Naive thymus-derived CD4-positive, alpha-beta T cell (primary cell): ENCODE results near the gene GET4. TPM values are rescaled to one million over a fixed set of nuclear protein-coding genes. Genes with fewer than 3 reads are reported as not detected.

ENCODE experiments used
- ATAC-seq: fragments of 150-1000 bp; cut with Tn5 transposase; 2 replicates; pipeline ENCODE4 v1.10.0; 2021; ENCODE audit warnings: mild to moderate bottlenecking, moderate library complexity
- CTCF ChIA-PET: fragments of 350-600 bp; sonication (Branson Sonifier 250); formaldehyde crosslinking; loops from one replicate; lab custom pipeline; 2021; ENCODE audit warnings: antibody characterized with exemption; lab: Charles Lee
- POLR2A ChIA-PET: fragments of 350-600 bp; sonication (Branson Sonifier 250); formaldehyde crosslinking; loops from one replicate; lab custom pipeline; 2021; ENCODE audit warnings: antibody characterized with exemption, inconsistent platforms; lab: Charles Lee
- DNase-seq, 9 donors: peaks; one replicate each; pipeline versions ENCODE4 v3.0.0 to v3.0.0-alpha.2; 2020 to 2022; ENCODE audit warnings: mixed read lengths in 1 of 9
- H3K27ac ChIP-seq: one replicate; pipeline ENCODE4 v1.7.0; 2013; ENCODE audit warnings: mild to moderate bottlenecking, low read depth, low read length, moderate library complexity
- H3K27me3 ChIP-seq, 2 donors: one replicate each; pipeline ENCODE4 v1.7.0; 2013; ENCODE audit warnings: low read length in 2 of 2, mild to moderate bottlenecking in 2 of 2, moderate library complexity in 2 of 2; ENCODE audit not compliant: control insufficient read depth in 2 of 2, insufficient read depth in 2 of 2
- H3K36me3 ChIP-seq, 3 experiments: 1 replicate in 2 of 3; 2 replicates in 1 of 3; pipeline ENCODE4 v1.7.0; 2013; ENCODE audit warnings: low read length in 3 of 3, mild to moderate bottlenecking in 3 of 3, moderate library complexity in 1 of 3; ENCODE audit not compliant: insufficient read depth in 3 of 3, control insufficient read depth in 2 of 3
- H3K4me1 ChIP-seq, 2 donors: one replicate each; pipeline ENCODE4 v1.7.0; 2013; ENCODE audit warnings: low read length in 2 of 2, mild to moderate bottlenecking in 2 of 2, moderate library complexity in 1 of 2; ENCODE audit not compliant: control insufficient read depth in 2 of 2, insufficient read depth in 2 of 2
- H3K4me3 ChIP-seq: 2 replicates; pipeline ENCODE4 v1.7.0; 2013; ENCODE audit warnings: mild to moderate bottlenecking, low read length
- H3K9me3 ChIP-seq, 3 experiments: 1 replicate in 2 of 3; 2 replicates in 1 of 3; pipeline ENCODE4 v1.7.0; 2013; ENCODE audit warnings: low read length in 3 of 3; ENCODE audit not compliant: control insufficient read depth in 2 of 3
- H3K27ac Mint-ChIP-seq, 9 donors: one replicate each; pipeline ENCODE4 v1.8.0; 2020 to 2022; ENCODE audit warnings: mixed read lengths in 9 of 9, mild to moderate bottlenecking in 8 of 9, moderate library complexity in 5 of 9, inconsistent platforms in 2 of 9
- H3K27me3 Mint-ChIP-seq, 5 donors: one replicate each; pipeline ENCODE4 v1.8.0; 2021 to 2022; ENCODE audit warnings: mixed read lengths in 5 of 5, mild to moderate bottlenecking in 1 of 5
- H3K36me3 Mint-ChIP-seq, 5 donors: one replicate each; pipeline ENCODE4 v1.8.0; 2020 to 2022; ENCODE audit warnings: mixed read lengths in 5 of 5, mild to moderate bottlenecking in 3 of 5, inconsistent platforms in 1 of 5
- H3K4me1 Mint-ChIP-seq, 7 donors: one replicate each; pipeline ENCODE4 v1.8.0; 2020 to 2022; ENCODE audit warnings: mixed read lengths in 7 of 7, mild to moderate bottlenecking in 3 of 7, inconsistent platforms in 1 of 7
- H3K4me3 Mint-ChIP-seq, 10 donors: one replicate each; pipeline ENCODE4 v1.8.0; 2020 to 2022; ENCODE audit warnings: mild to moderate bottlenecking in 10 of 10, mixed read lengths in 10 of 10, moderate library complexity in 6 of 10, inconsistent platforms in 2 of 10
- H3K9me3 Mint-ChIP-seq, 11 donors: one replicate each; pipeline ENCODE4 v1.8.0; 2020 to 2022; ENCODE audit warnings: mixed read lengths in 11 of 11, mild to moderate bottlenecking in 4 of 11, inconsistent platforms in 1 of 11, moderate library complexity in 1 of 11
- intact Hi-C, 2 donors: fragments of 100-400 bp; cut with micrococcal nuclease; formaldehyde crosslinking; loops; one replicate each; pipeline ENCODE4 v1.15.1; 2023
- polyA plus RNA-seq, 2 donors: library from polyadenylated mRNA; unstranded; fragments of 300-500 nt; fragmentation: Illumina TruSeq; gene quantifications; one replicate each; pipeline ENCODE4 v1.2.3, GENCODE V29; 2021
- total RNA-seq, 6 experiments: library from RNA in 5 of 6; stranded (reverse) in 5 of 6; gene quantifications; 1 replicate in 5 of 6; 2 replicates in 1 of 6; pipeline ENCODE4 v1.2.3 and lab custom pipeline; 2021 to 2026

GET4 gene
- total and polyA plus RNA-seq, 7 experiments from 2014 or later, result 20.5 to 82.1 (median 51.8) TPM

GRCh38 chr7:916291-916941, 40.1 kb downstream of the GET4 start:
- peak overlapping the region in 5 of 9 donors; percentile 39 to 71 (median 65) for H3K27ac Mint-ChIP-seq
- DNase-seq, result no peak

GRCh38 chr7:917255-918117, 41.1 kb downstream of the GET4 start:
- peaks cover 0 to 1% (median 0%) of the 10 kb centered on the region in 11 donors for H3K9me3 Mint-ChIP-seq
- ChIA-PET CTCF (no interaction called here), POLR2A (no interaction called here)
- H3K27ac Mint-ChIP-seq, result peak overlapping the region in 1 of 9 donors; percentile 38
- DNase-seq, result peak in 1 of 9 donors; percentile 19
- no peak for ATAC-seq
- H3K27ac ChIP-seq, result no peak overlapping the region
- no peaks in the 10 kb centered on the region for H3K36me3 ChIP-seq
- no peaks in the 10 kb centered on the region for H3K27me3 Mint-ChIP-seq
- H3K36me3 Mint-ChIP-seq, result peaks cover 0 to 4% (median 0%) of the 10 kb centered on the region in 5 donors
- intact Hi-C loops, result no loop called here
- peaks cover 12 to 13% of the 10 kb centered on the region in 2 donors for H3K4me1 ChIP-seq
- H3K27me3 ChIP-seq, result no peaks in the 10 kb centered on the region
- peak overlapping the region in 1 of 10 donors; percentile 51 for H3K4me3 Mint-ChIP-seq
- no peaks in the 10 kb centered on the region for H3K9me3 ChIP-seq
- H3K4me1 Mint-ChIP-seq, result peaks cover 12 to 22% (median 15%) of the 10 kb centered on the region in 7 donors
- no peak overlapping the region for H3K4me3 ChIP-seq

More at GRCh38 chr7:916291-916941, 40.1 kb downstream of the GET4 start:
- H3K4me3 ChIP-seq, result no peak overlapping the region
- no peak overlapping the region for H3K4me3 Mint-ChIP-seq
- H3K9me3 Mint-ChIP-seq, result peaks cover 0 to 1% (median 0%) of the 10 kb centered on the region in 11 donors
- POLR2A ChIA-PET, result no interaction called here
- H3K27ac ChIP-seq, result no peak overlapping the region
- H3K9me3 ChIP-seq, result no peaks in the 10 kb centered on the region
- no peaks in the 10 kb centered on the region for H3K27me3 ChIP-seq
- H3K4me1 Mint-ChIP-seq, result peaks cover 10 to 20% (median 12%) of the 10 kb centered on the region in 7 donors
- CTCF ChIA-PET, result interaction anchor here (0.6 kb wide), 1 partner anchor 12 kb away, joined by 4 read pairs; no protein-coding TSS in a partner anchor
- no peaks in the 10 kb centered on the region for H3K36me3 ChIP-seq
- peaks cover under 1 to 2% of the 10 kb centered on the region in 2 donors for H3K4me1 ChIP-seq
- no peaks in the 10 kb centered on the region for H3K27me3 Mint-ChIP-seq
- intact Hi-C loops, result no loop called here
- peaks cover 0 to 4% (median 0%) of the 10 kb centered on the region in 5 donors for H3K36me3 Mint-ChIP-seq
- no peak for ATAC-seq

GRCh38 chr7:918118-918425, 41.7 kb downstream of the GET4 start:
- H3K27me3 ChIP-seq, result no peaks in the 10 kb centered on the region
- H3K36me3 Mint-ChIP-seq, result peaks cover 0 to 4% (median 0%) of the 10 kb centered on the region in 5 donors
- no peak overlapping the region for H3K4me3 Mint-ChIP-seq
- H3K9me3 Mint-ChIP-seq, result peaks cover 0 to 1% (median 0%) of the 10 kb centered on the region in 11 donors
- ChIA-PET CTCF (no interaction called here), POLR2A (no interaction called here)
- ATAC-seq (no peak), DNase-seq (no peak)
- H3K27ac Mint-ChIP-seq, result no peak overlapping the region
- intact Hi-C loops, result no loop called here
- peaks cover 15 to 26% (median 17%) of the 10 kb centered on the region in 7 donors for H3K4me1 Mint-ChIP-seq
- no peak overlapping the region for H3K4me3 ChIP-seq
- no peak overlapping the region for H3K27ac ChIP-seq
- peaks cover 13% of the 10 kb centered on the region in 2 donors for H3K4me1 ChIP-seq
- no peaks in the 10 kb centered on the region for H3K9me3 ChIP-seq
- no peaks in the 10 kb centered on the region for H3K36me3 ChIP-seq
- no peaks in the 10 kb centered on the region for H3K27me3 Mint-ChIP-seq

- Mint-ChIP-seq H3K9me3 (peaks cover 0 to 1% (median 0%) of the 10 kb centered on the region in 11 donors), H3K4me1 (peaks cover 17 to 31% (median 22%) of the 10 kb centered on the region in 7 donors), H3K27ac (peak overlapping the region in 1 of 9 donors; percentile 9), H3K36me3 (peaks cover 0 to 4% (median 0%) of the 10 kb centered on the region in 5 donors), H3K27me3 (no peaks in the 10 kb centered on the region), H3K4me3 (peak overlapping the region in 1 of 10 donors; percentile 31)
- Histone ChIP-seq H3K27ac (no peak overlapping the region), H3K36me3 (no peaks in the 10 kb centered on the region), H3K4me1 (peaks cover 13 to 16% of the 10 kb centered on the region in 2 donors), H3K9me3 (no peaks in the 10 kb centered on the region), H3K27me3 (no peaks in the 10 kb centered on the region), H3K4me3 (no peak overlapping the region)
- POLR2A ChIA-PET, result interaction anchor here (1.0 kb wide), 1 partner anchor 9 kb away, joined by 3 read pairs; no protein-coding TSS in a partner anchor
- ATAC-seq (no peak), DNase-seq (peak in 1 of 9 donors; percentile 14)
- intact Hi-C loops, result no loop called here
- CTCF ChIA-PET, result no interaction called here
Measured at GRCh38 chr7:918441-919113, 42.2 kb downstream of the GET4 start.

GRCh38 chr7:919114-919442, 42.7 kb downstream of the GET4 start:
- CTCF ChIA-PET, result no interaction called here

GRCh38 chr7:919924-920341, 43.6 kb downstream of the GET4 start:
- Histone ChIP-seq H3K27ac (no peak overlapping the region), H3K36me3 (no peaks in the 10 kb centered on the region), H3K27me3 (no peaks in the 10 kb centered on the region), H3K4me1 (peaks cover 19 to 28% of the 10 kb centered on the region in 2 donors), H3K4me3 (no peak overlapping the region), H3K9me3 (no peaks in the 10 kb centered on the region)
- Mint-ChIP-seq H3K27ac (peak overlapping the region in 1 of 9 donors; percentile 28), H3K4me1 (peaks cover 19 to 37% (median 26%) of the 10 kb centered on the region in 7 donors), H3K4me3 (peak overlapping the region in 1 of 10 donors; percentile 62), H3K27me3 (no peaks in the 10 kb centered on the region), H3K9me3 (peaks cover 0 to 1% (median 0%) of the 10 kb centered on the region in 11 donors), H3K36me3 (peaks cover 0 to 4% (median 0%) of the 10 kb centered on the region in 5 donors)
- CTCF ChIA-PET, result no interaction called here
- POLR2A ChIA-PET, result no interaction called here
- no peak for ATAC-seq
- DNase-seq, result peak in 2 of 9 donors; percentile 3 to 20
- intact Hi-C loops, result loop anchor here (5.0 kb wide), 5 partner anchors 88 to 773 kb away; partner anchors contain the start of genes GPR146 (in 2 of the 2) and SUN1 (in 1 of the 2)

More at GRCh38 chr7:919114-919442, 42.7 kb downstream of the GET4 start:
- Histone ChIP-seq H3K27ac (no peak overlapping the region), H3K36me3 (no peaks in the 10 kb centered on the region), H3K4me1 (peaks cover 13 to 21% of the 10 kb centered on the region in 2 donors), H3K9me3 (no peaks in the 10 kb centered on the region), H3K27me3 (no peaks in the 10 kb centered on the region), H3K4me3 (no peak overlapping the region)
- peak overlapping the region in 1 of 10 donors; percentile 62 for H3K4me3 Mint-ChIP-seq
- no peaks in the 10 kb centered on the region for H3K27me3 Mint-ChIP-seq
- ATAC-seq (no peak), DNase-seq (peak in 1 of 9 donors; percentile 4)
- peak overlapping the region in 2 of 9 donors; percentile 28 to 29 for H3K27ac Mint-ChIP-seq
- H3K36me3 Mint-ChIP-seq, result peaks cover 0 to 4% (median 0%) of the 10 kb centered on the region in 5 donors
- H3K4me1 Mint-ChIP-seq, result peaks cover 17 to 31% (median 22%) of the 10 kb centered on the region in 7 donors
- intact Hi-C loops, result no loop called here
- POLR2A ChIA-PET, result interaction anchor here (1.0 kb wide), 1 partner anchor 9 kb away, joined by 3 read pairs; no protein-coding TSS in a partner anchor
- peaks cover 0 to 1% (median 0%) of the 10 kb centered on the region in 11 donors for H3K9me3 Mint-ChIP-seq
